Liver (tissue), 9 donors: ENCODE measurements around the gene OMA1. TPM values are rescaled to one million over a fixed set of nuclear protein-coding genes. Genes with fewer than 3 reads are reported as not detected.

Source experiments
- DNase-seq: peaks from one replicate; pipeline ENCODE4 v3.0.0-alpha.2; 2017; ENCODE audit warnings: low spot score
- H3K27ac ChIP-seq, 2 donors: one replicate each; pipeline ENCODE4 v1.7.0; 2013; ENCODE audit warnings: inconsistent platforms in 2 of 2, low read length in 2 of 2, control low read depth in 1 of 2, low read depth in 1 of 2, mild to moderate bottlenecking in 1 of 2
- H3K27me3 ChIP-seq, 4 donors: one replicate each; pipeline versions ENCODE4 v1.6.1 to v1.7.0; 2013; ENCODE audit warnings: low read length in 3 of 4, inconsistent platforms in 1 of 4, mild to moderate bottlenecking in 1 of 4, moderate library complexity in 1 of 4; ENCODE audit not compliant: control insufficient read depth in 4 of 4, insufficient read depth in 4 of 4
- H3K36me3 ChIP-seq, 4 donors: one replicate each; pipeline versions ENCODE4 v1.6.1 to v1.7.0; 2013; ENCODE audit warnings: low read length in 3 of 4, mild to moderate bottlenecking in 3 of 4, low read depth in 1 of 4, moderate library complexity in 1 of 4; ENCODE audit not compliant: control insufficient read depth in 4 of 4, insufficient read depth in 3 of 4
- H3K4me1 ChIP-seq, 4 donors: one replicate each; pipeline versions ENCODE4 v1.6.1 to v1.7.0; 2013; ENCODE audit warnings: low read length in 3 of 4, mild to moderate bottlenecking in 3 of 4, moderate library complexity in 1 of 4; ENCODE audit not compliant: control insufficient read depth in 4 of 4, insufficient read depth in 4 of 4
- H3K4me3 ChIP-seq, 3 donors: one replicate each; pipeline versions ENCODE4 v1.6.1 to v1.7.0; 2013; ENCODE audit warnings: low read length in 3 of 3, control low read depth in 1 of 3, low read depth in 1 of 3, mild to moderate bottlenecking in 1 of 3
- H3K9ac ChIP-seq, 2 donors: one replicate each; pipeline ENCODE4 v1.7.0; 2013; ENCODE audit warnings: low read length in 2 of 2, mild to moderate bottlenecking in 2 of 2, moderate library complexity in 2 of 2, control low read depth in 1 of 2, low read depth in 1 of 2
- H3K9me3 ChIP-seq, 4 donors: one replicate each; pipeline versions ENCODE4 v1.6.1 to v1.7.0; 2013; ENCODE audit warnings: low read length in 3 of 4; ENCODE audit not compliant: control insufficient read depth in 4 of 4
- FOXA1 ChIP-seq: IDR thresholded peaks from 2 replicates; pipeline ENCODE4 v1.6.1; 2016; ENCODE audit warnings: antibody characterized with exemption
- GABPA ChIP-seq, 2 donors: IDR thresholded peaks in 1 of 2; conservative IDR thresholded peaks in 1 of 2; 2 replicates each; pipeline ENCODE4 v1.6.1; 2016; ENCODE audit warnings: antibody characterized with exemption in 2 of 2, mild to moderate bottlenecking in 1 of 2, moderate library complexity in 1 of 2
- HNF4A ChIP-seq, 2 donors: conservative IDR thresholded peaks; 2 replicates each; pipeline ENCODE4 v1.6.1; 2016; ENCODE audit warnings: antibody characterized with exemption in 2 of 2, mild to moderate bottlenecking in 2 of 2
- HNF4G ChIP-seq: IDR thresholded peaks from 2 replicates; pipeline ENCODE4 v1.6.1; 2016; ENCODE audit warnings: antibody characterized with exemption
- JUND ChIP-seq, 2 donors: IDR thresholded peaks; 2 replicates each; pipeline ENCODE4 v1.6.1; 2016; ENCODE audit warnings: antibody characterized with exemption in 2 of 2
- MAX ChIP-seq: IDR thresholded peaks from 2 replicates; pipeline ENCODE4 v1.6.1; 2016; ENCODE audit warnings: antibody characterized with exemption
- NR2F2 ChIP-seq: IDR thresholded peaks from 2 replicates; pipeline ENCODE4 v1.6.1; 2016; ENCODE audit warnings: antibody characterized with exemption
- RAD21 ChIP-seq, 2 donors: IDR thresholded peaks; 2 replicates each; pipeline ENCODE4 v1.6.1; 2016; ENCODE audit warnings: antibody characterized with exemption in 2 of 2, mild to moderate bottlenecking in 2 of 2
- RXRA ChIP-seq, 2 donors: IDR thresholded peaks; 2 replicates each; pipeline ENCODE4 v1.6.1; 2017 to 2018; ENCODE audit warnings: antibody characterized with exemption in 2 of 2, mild to moderate bottlenecking in 1 of 2
- TAF1 ChIP-seq: conservative IDR thresholded peaks from 2 replicates; pipeline ENCODE4 v1.6.1; 2016; ENCODE audit warnings: antibody characterized with exemption, mild to moderate bottlenecking
- YY1 ChIP-seq: IDR thresholded peaks from 2 replicates; pipeline ENCODE4 v1.6.1; 2016; ENCODE audit warnings: antibody characterized with exemption, mild to moderate bottlenecking
- ZBTB33 ChIP-seq: IDR thresholded peaks from 2 replicates; pipeline ENCODE4 v1.6.1; 2016; ENCODE audit warnings: antibody characterized with exemption
- WGBS: extraction: QIAGEN DNeasy Blood & Tissue Kit; methylation state at CpG from one replicate; pipeline ENCODE4 v1.1.7; 2013; 5-methylcytosine and 5-hydroxymethylcytosine counted together
- polyA plus RNA-seq, 2 donors: library from polyadenylated mRNA; stranded (reverse) in 1 of 2; unstranded in 1 of 2; fragments of 200-250 nt in 1 of 2; fragments of >200 nt in 1 of 2; fragmentation: Nextera tagmentation in 1 of 2; extraction: Ambion mirVana in 1 of 2; gene quantifications; one replicate each; pipeline versions ENCODE4 v1.2.1 to v1.2.3, GENCODE V29; 2013 to 2015
- total RNA-seq, 2 donors: library from RNA; depleted of rRNA; stranded (reverse); fragments of >200 nt; gene quantifications; one replicate each; pipeline ENCODE4 v1.2.3, GENCODE V29; 2014
- TF ChIP-seq, protein P1 (sequence below): IDR thresholded peaks from 2 replicates; pipeline ENCODE4 v1.6.1; 2016; ENCODE audit warnings: antibody characterized with exemption
- TF ChIP-seq, protein P2 (sequence below): IDR thresholded peaks from 2 replicates; pipeline ENCODE4 v1.6.1; 2016; ENCODE audit warnings: antibody characterized with exemption, mild to moderate bottlenecking
- TF ChIP-seq, protein P3 (sequence below): fragments of 150-350 bp; IDR thresholded peaks from 2 replicates; pipeline ENCODE4 v1.5.1; 2017; ENCODE audit warnings: improper control_type of control experiment, low read depth, low read length; ENCODE audit not compliant: missing input control
- donor health status: healthy.
- donor health status: healthy.
- donor health status: healthy.
- donor health status: healthy.
- donor health status: healthy.

The OMA1 gene
- total and polyA plus RNA-seq, 4 donors: 9.1 to 31.0 (median 16.1) TPM

DNA sequence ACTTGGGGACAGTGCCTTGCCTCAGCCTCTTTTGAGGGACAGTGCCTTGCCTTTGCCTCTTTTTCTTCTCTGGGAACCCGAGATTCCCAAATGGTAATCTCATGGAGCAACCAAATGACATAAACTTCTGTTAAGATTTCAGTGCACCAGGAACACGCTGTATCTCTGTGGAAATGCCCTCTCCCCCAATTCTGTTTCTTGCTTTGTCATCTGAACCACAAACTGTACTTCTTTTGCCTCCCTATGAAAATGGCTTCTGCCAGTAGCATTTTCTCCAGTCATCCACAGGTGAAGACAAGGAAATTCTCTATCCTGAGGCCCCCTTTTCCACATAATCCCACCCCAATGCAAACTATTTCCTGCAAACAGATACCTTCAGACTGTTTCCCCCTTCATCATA is 66.3 kb downstream of the OMA1 start:
- DNase-seq: no peak
- H3K4me1 ChIP-seq: no peaks in the 10 kb centered on the region
- no peak for TF ChIP-seq HNF4G
- TF ChIP-seq, protein P1, sequence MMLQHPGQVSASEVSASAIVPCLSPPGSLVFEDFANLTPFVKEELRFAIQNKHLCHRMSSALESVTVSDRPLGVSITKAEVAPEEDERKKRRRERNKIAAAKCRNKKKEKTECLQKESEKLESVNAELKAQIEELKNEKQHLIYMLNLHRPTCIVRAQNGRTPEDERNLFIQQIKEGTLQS: no peak
- TF ChIP-seq FOXA1: no peak
- TF ChIP-seq RXRA (IDR thresholded peaks at IDR 0.05): no peak
- TF ChIP-seq GABPA (IDR thresholded peaks at IDR 0.05 in 1 of 2, conservative IDR thresholded peaks at IDR 0.05 in 1 of 2): no peak
- TF ChIP-seq ZBTB33: no peak
- TF ChIP-seq NR2F2: no peak
- TF ChIP-seq YY1: no peak
- no peak for TF ChIP-seq MAX
- TF ChIP-seq HNF4A (conservative IDR thresholded peaks at IDR 0.05): no peak
- no peak for TF ChIP-seq JUND (IDR thresholded peaks at IDR 0.05)
- TF ChIP-seq TAF1: no peak
- peaks cover 0 to 3% (median 2%) of the 10 kb centered on the region in 4 donors for H3K36me3 ChIP-seq
- H3K27me3 ChIP-seq: no peaks in the 10 kb centered on the region
- WGBS: 86% methylated on average over 2 of the region's 2 CpGs
- no peak overlapping the region for H3K4me3 ChIP-seq
- H3K9ac ChIP-seq: no peak overlapping the region
- no peak overlapping the region for H3K27ac ChIP-seq
- H3K9me3 ChIP-seq: no peaks in the 10 kb centered on the region

DNA sequence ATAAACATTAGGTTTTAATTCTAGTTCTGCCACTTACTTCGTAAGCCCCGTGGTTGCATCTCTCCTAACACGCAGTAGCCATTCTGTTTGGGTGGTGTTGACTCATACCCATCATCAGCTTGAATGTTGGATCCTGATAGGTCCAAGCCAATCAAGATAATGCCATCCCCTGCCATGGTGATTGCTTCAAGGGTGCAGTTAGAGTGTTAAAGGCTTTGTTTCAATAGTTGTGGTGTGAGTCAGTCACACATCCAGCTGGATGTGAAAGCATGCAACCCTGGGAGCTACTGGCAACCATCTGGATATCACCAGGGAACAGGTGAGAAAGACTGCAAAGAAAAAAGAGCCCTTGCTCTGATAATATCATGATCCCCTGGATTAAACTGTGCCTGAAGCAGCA is 69.1 kb downstream of the OMA1 start:
- WGBS: 95% methylated on average over 3 of the region's 3 CpGs
- no peaks in the 10 kb centered on the region for H3K4me1 ChIP-seq
- no peak overlapping the region for H3K9ac ChIP-seq
- H3K36me3 ChIP-seq: peaks cover 0 to 2% (median 0%) of the 10 kb centered on the region in 4 donors
- H3K9me3 ChIP-seq: no peaks in the 10 kb centered on the region
- H3K4me3 ChIP-seq: no peak overlapping the region
- H3K27ac ChIP-seq: no peak overlapping the region
- TF ChIP-seq TAF1: no peak
- TF ChIP-seq, protein P2, sequence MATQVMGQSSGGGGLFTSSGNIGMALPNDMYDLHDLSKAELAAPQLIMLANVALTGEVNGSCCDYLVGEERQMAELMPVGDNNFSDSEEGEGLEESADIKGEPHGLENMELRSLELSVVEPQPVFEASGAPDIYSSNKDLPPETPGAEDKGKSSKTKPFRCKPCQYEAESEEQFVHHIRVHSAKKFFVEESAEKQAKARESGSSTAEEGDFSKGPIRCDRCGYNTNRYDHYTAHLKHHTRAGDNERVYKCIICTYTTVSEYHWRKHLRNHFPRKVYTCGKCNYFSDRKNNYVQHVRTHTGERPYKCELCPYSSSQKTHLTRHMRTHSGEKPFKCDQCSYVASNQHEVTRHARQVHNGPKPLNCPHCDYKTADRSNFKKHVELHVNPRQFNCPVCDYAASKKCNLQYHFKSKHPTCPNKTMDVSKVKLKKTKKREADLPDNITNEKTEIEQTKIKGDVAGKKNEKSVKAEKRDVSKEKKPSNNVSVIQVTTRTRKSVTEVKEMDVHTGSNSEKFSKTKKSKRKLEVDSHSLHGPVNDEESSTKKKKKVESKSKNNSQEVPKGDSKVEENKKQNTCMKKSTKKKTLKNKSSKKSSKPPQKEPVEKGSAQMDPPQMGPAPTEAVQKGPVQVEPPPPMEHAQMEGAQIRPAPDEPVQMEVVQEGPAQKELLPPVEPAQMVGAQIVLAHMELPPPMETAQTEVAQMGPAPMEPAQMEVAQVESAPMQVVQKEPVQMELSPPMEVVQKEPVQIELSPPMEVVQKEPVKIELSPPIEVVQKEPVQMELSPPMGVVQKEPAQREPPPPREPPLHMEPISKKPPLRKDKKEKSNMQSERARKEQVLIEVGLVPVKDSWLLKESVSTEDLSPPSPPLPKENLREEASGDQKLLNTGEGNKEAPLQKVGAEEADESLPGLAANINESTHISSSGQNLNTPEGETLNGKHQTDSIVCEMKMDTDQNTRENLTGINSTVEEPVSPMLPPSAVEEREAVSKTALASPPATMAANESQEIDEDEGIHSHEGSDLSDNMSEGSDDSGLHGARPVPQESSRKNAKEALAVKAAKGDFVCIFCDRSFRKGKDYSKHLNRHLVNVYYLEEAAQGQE: no peak
- no peak for TF ChIP-seq RXRA (IDR thresholded peaks at IDR 0.05)
- TF ChIP-seq RAD21 (IDR thresholded peaks at IDR 0.05): no peak
- TF ChIP-seq, protein P3, sequence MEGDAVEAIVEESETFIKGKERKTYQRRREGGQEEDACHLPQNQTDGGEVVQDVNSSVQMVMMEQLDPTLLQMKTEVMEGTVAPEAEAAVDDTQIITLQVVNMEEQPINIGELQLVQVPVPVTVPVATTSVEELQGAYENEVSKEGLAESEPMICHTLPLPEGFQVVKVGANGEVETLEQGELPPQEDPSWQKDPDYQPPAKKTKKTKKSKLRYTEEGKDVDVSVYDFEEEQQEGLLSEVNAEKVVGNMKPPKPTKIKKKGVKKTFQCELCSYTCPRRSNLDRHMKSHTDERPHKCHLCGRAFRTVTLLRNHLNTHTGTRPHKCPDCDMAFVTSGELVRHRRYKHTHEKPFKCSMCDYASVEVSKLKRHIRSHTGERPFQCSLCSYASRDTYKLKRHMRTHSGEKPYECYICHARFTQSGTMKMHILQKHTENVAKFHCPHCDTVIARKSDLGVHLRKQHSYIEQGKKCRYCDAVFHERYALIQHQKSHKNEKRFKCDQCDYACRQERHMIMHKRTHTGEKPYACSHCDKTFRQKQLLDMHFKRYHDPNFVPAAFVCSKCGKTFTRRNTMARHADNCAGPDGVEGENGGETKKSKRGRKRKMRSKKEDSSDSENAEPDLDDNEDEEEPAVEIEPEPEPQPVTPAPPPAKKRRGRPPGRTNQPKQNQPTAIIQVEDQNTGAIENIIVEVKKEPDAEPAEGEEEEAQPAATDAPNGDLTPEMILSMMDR: no peak
- TF ChIP-seq NR2F2: no peak
- no peak for DNase-seq
- H3K27me3 ChIP-seq: no peaks in the 10 kb centered on the region
